Measurements from ENCODE around the gene LGMN.
A peak's percentile ranks its signal among the peaks of the same experiment; 100 is the strongest.

The LGMN gene

GRCh38 chr14:92756446-92756845 lies 8.0 kb upstream of the LGMN start:
- peaks cover 71% of the 10 kb centered on the region for H3K4me1 ChIP-seq (ENCODE audit: insufficient read depth, low read length, poor library complexity, severe bottlenecking)
- H3K9ac ChIP-seq (ENCODE audit: low read depth, low read length, poor library complexity, severe bottlenecking) = no peak overlapping the region
- H3K4me3 ChIP-seq (ENCODE audit: low read length, poor library complexity, severe bottlenecking) = no peak overlapping the region
- no peaks in the 10 kb centered on the region for H3K9me3 ChIP-seq (ENCODE audit: insufficient read depth, low read depth, low read length)
- no peak for TF ChIP-seq CTCF (conservative IDR thresholded peaks at IDR 0.05; ENCODE audit: low read length)
- TF ChIP-seq EZH2phosphoT487 (IDR thresholded peaks at IDR 0.05; ENCODE audit: borderline replicate concordance) = no peak
- no peaks in the 10 kb centered on the region for H3K36me3 ChIP-seq (ENCODE audit: insufficient read depth, low read length)
- no peaks in the 10 kb centered on the region for H3F3A ChIP-seq (ENCODE audit: low read depth)
- no peak overlapping the region for H2AFZ ChIP-seq (ENCODE audit: low read length)
- H4K20me1 ChIP-seq (ENCODE audit: insufficient read depth, low read length, poor library complexity, severe bottlenecking) = no peaks in the 10 kb centered on the region
- H3K4me2 ChIP-seq (ENCODE audit: low read depth, low read length, poor library complexity, severe bottlenecking) = no peak overlapping the region
- no peaks in the 10 kb centered on the region for H3K79me2 ChIP-seq (ENCODE audit: insufficient read depth, low read length)
- no peaks in the 10 kb centered on the region for H3K27me3 ChIP-seq (ENCODE audit: insufficient read depth, low read length, poor library complexity, severe bottlenecking)
- H3K9me2 ChIP-seq (replicated peaks; ENCODE audit: low read depth, low read length) = no peaks in the 10 kb centered on the region

- H3K36me3 ChIP-seq (ENCODE audit: insufficient read depth, low read length) = no peaks in the 10 kb centered on the region
- H2AFZ ChIP-seq (ENCODE audit: low read length) = peak overlapping the region; percentile 47; the same call in 1 of the 2 replicates
- no peaks in the 10 kb centered on the region for H3K9me2 ChIP-seq (replicated peaks; ENCODE audit: low read depth, low read length)
- H3K4me1 ChIP-seq (ENCODE audit: insufficient read depth, low read length, poor library complexity, severe bottlenecking) = peaks cover 69% of the 10 kb centered on the region
- H3K4me3 ChIP-seq (ENCODE audit: low read length, poor library complexity, severe bottlenecking) = no peak overlapping the region
- H3K79me2 ChIP-seq (ENCODE audit: insufficient read depth, low read length) = no peaks in the 10 kb centered on the region
- no peaks in the 10 kb centered on the region for H3F3A ChIP-seq (ENCODE audit: low read depth)
- H3K9me3 ChIP-seq (ENCODE audit: insufficient read depth, low read depth, low read length) = no peaks in the 10 kb centered on the region
- H3K9ac ChIP-seq (ENCODE audit: low read depth, low read length, poor library complexity, severe bottlenecking) = no peak overlapping the region
- H3K4me2 ChIP-seq (ENCODE audit: low read depth, low read length, poor library complexity, severe bottlenecking) = no peak overlapping the region
- TF ChIP-seq EZH2phosphoT487 (IDR thresholded peaks at IDR 0.05; ENCODE audit: borderline replicate concordance) (no peak), CTCF (conservative IDR thresholded peaks at IDR 0.05; ENCODE audit: low read length) (no peak)
- no peaks in the 10 kb centered on the region for H4K20me1 ChIP-seq (ENCODE audit: insufficient read depth, low read length, poor library complexity, severe bottlenecking)
- no peaks in the 10 kb centered on the region for H3K27me3 ChIP-seq (ENCODE audit: insufficient read depth, low read length, poor library complexity, severe bottlenecking)
Measured at GRCh38 chr14:92755495-92755894, 7.1 kb upstream of the LGMN start.

- TF ChIP-seq EZH2phosphoT487 (IDR thresholded peaks at IDR 0.05; ENCODE audit: borderline replicate concordance) = no peak
- no peak for TF ChIP-seq CTCF (conservative IDR thresholded peaks at IDR 0.05; ENCODE audit: low read length)
- H3F3A ChIP-seq (ENCODE audit: low read depth) = 0 out of 2 replicates have a peak, but pooled peaks cover 3% of the 10 kb centered on the region
- peak overlapping the region; percentile 47; the same call in 1 of the 2 replicates for H2AFZ ChIP-seq (ENCODE audit: low read length)
- H3K9me2 ChIP-seq (replicated peaks; ENCODE audit: low read depth, low read length) = no peaks in the 10 kb centered on the region
- H3K9ac ChIP-seq (ENCODE audit: low read depth, low read length, poor library complexity, severe bottlenecking) = no peak overlapping the region
- H3K27me3 ChIP-seq (ENCODE audit: insufficient read depth, low read length, poor library complexity, severe bottlenecking) = no peaks in the 10 kb centered on the region
- no peaks in the 10 kb centered on the region for H3K79me2 ChIP-seq (ENCODE audit: insufficient read depth, low read length)
- no peak overlapping the region for H3K4me2 ChIP-seq (ENCODE audit: low read depth, low read length, poor library complexity, severe bottlenecking)
- H3K9me3 ChIP-seq (ENCODE audit: insufficient read depth, low read depth, low read length) = no peaks in the 10 kb centered on the region
- H3K4me3 ChIP-seq (ENCODE audit: low read length, poor library complexity, severe bottlenecking) = no peak overlapping the region
- H3K36me3 ChIP-seq (ENCODE audit: insufficient read depth, low read length) = no peaks in the 10 kb centered on the region
- H4K20me1 ChIP-seq (ENCODE audit: insufficient read depth, low read length, poor library complexity, severe bottlenecking) = no peaks in the 10 kb centered on the region
- H3K4me1 ChIP-seq (ENCODE audit: insufficient read depth, low read length, poor library complexity, severe bottlenecking) = peaks cover 68% of the 10 kb centered on the region
Measured at GRCh38 chr14:92754966-92755365, 6.5 kb upstream of the LGMN start.
